Activated T-cell treated with anti-CD3 and anti-CD28 coated beads, Interleukin-2, amount 50 U/mL, for 24 hours (primary cell): Measurements from ENCODE around the gene LRRC55.

Experiments
- DNase-seq: peaks from one replicate; pipeline ENCODE4 v3.0.0-alpha.2; 2020
- H3K27ac Mint-ChIP-seq: 2 replicates; pipeline ENCODE4 v1.8.0; 2020; ENCODE audit warnings: mild to moderate bottlenecking, mixed read lengths
- H3K27me3 Mint-ChIP-seq: 2 replicates; pipeline ENCODE4 v1.8.0; 2020; ENCODE audit warnings: mixed read lengths
- H3K36me3 Mint-ChIP-seq: 2 replicates; pipeline ENCODE4 v1.8.0; 2020; ENCODE audit warnings: low read depth, mixed read lengths
- H3K4me1 Mint-ChIP-seq: 2 replicates; pipeline ENCODE4 v1.8.0; 2020; ENCODE audit warnings: low read depth, mixed read lengths
- H3K4me3 Mint-ChIP-seq: 2 replicates; pipeline ENCODE4 v1.8.0; 2020; ENCODE audit warnings: mild to moderate bottlenecking, moderate library complexity, mixed read lengths
- H3K9me3 Mint-ChIP-seq: 2 replicates; pipeline ENCODE4 v1.8.0; 2020; ENCODE audit warnings: mixed read lengths

The LRRC55 gene

DNA sequence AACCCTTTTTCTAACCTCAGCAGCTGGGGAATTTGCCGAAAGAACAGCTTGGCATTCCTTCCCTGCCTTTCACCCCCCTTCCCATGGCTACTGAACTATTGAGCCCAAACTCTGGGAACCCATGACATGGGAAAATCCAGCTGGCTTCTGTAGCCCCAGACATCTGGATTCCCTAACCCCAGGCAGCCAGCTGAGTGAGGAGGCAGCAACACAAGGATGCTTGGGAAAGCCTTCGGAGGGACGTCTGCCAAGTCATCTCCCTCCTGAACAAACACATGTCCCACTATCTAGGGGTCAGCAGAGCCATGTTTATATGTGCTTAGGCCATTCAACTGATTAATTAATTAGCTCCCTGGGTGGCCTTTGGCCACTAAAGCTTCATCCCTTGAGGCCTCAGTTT is 21.6 kb downstream of the LRRC55 start:
- Mint-ChIP-seq H3K27me3 (peaks cover 23% of the 10 kb centered on the region), H3K4me1 (no peaks in the 10 kb centered on the region), H3K4me3 (no peak overlapping the region), H3K9me3 (no peaks in the 10 kb centered on the region), H3K36me3 (no peaks in the 10 kb centered on the region), H3K27ac (no peak overlapping the region)
- no peak for DNase-seq

DNA sequence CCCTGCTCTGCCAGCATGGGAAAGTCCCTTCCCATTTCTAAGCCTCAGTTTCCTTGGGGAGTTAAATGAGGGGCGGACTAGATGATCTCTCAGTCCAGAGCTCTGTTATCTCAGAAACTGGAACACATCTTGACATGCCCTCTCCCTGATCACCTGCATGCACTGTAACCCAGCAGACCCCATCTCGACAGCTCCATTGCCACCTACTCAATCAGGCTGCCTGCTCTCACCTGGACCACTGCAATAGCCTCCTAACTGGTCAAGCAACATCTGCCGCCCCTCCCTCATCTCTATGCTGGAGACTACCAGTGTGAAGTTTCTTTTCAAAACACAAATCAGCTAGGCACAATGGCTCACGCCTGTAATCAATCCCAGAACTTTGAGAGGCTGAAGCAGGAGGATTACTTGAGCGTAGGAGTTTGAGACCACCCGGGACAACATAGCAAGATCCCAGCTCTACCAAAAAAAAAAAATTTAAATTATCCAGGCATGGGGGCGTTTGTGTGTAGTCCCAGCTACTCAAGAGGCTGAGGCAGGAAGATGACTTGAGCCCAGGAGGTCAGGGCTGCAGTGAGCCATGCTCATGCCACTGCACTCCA is 22.2 kb downstream of the LRRC55 start:
- H3K27ac Mint-ChIP-seq: no peak overlapping the region
- no peak for DNase-seq
- no peaks in the 10 kb centered on the region for H3K9me3 Mint-ChIP-seq
- H3K4me3 Mint-ChIP-seq: no peak overlapping the region
- no peaks in the 10 kb centered on the region for H3K36me3 Mint-ChIP-seq
- H3K4me1 Mint-ChIP-seq: no peaks in the 10 kb centered on the region
- H3K27me3 Mint-ChIP-seq: peaks cover 23% of the 10 kb centered on the region

DNA sequence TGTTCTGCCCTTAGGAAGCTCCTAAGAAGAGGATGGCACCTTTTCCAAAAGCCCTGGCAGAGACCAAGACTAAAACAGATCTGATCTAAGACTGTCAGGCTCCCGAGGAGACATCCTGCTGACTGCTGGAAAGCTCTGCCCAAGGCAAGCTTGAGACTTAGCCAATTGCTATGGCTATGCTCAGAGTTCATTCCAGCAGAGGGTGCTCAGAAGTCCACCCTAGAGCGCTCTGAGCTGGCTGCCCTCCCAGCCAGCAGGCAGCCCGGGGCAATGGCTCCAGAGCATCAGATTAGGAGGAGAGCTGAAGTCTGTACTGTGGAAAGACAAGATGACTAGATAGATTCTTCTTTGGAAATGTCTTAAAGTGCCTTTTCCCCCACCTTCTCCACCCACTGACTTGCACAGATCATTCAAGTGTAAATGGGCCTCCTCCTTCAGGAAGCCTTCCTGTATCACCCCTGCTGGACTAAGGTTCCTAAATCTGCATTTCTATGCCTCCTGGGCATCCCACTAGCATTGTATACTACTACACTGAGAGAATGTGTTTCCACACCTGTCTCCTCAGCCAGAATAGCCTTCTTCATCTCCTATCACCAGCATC is 23.4 kb downstream of the LRRC55 start:
- Mint-ChIP-seq H3K4me1 (no peaks in the 10 kb centered on the region), H3K4me3 (no peak overlapping the region), H3K9me3 (no peaks in the 10 kb centered on the region), H3K27ac (no peak overlapping the region), H3K36me3 (no peaks in the 10 kb centered on the region), H3K27me3 (peaks cover 28% of the 10 kb centered on the region)
- no peak for DNase-seq

DNA sequence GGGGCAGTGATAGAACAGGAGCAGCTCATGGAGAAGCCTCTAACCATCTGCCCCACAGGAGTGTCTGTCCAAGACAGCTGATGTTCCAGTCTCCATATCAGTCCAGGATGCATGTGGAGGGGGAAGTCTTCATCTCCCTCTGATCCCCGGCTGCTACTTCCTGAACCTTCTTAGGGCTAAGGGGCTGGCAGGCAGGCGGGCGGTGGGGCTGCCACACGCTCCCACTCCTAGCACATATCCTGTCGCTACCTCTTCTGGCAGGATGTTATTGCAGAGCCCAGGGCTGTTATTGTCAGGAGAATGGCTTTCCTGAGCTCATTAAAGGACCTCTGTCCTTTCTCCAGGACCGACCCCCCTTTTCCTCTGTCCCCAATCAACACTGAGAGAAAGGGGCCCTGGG is 25.4 kb downstream of the LRRC55 start:
- H3K4me3 Mint-ChIP-seq: no peak overlapping the region
- no peak overlapping the region for H3K27ac Mint-ChIP-seq
- no peaks in the 10 kb centered on the region for H3K36me3 Mint-ChIP-seq
- H3K27me3 Mint-ChIP-seq: peaks cover 28% of the 10 kb centered on the region
- no peaks in the 10 kb centered on the region for H3K4me1 Mint-ChIP-seq
- no peak for DNase-seq
- H3K9me3 Mint-ChIP-seq: no peaks in the 10 kb centered on the region

DNA sequence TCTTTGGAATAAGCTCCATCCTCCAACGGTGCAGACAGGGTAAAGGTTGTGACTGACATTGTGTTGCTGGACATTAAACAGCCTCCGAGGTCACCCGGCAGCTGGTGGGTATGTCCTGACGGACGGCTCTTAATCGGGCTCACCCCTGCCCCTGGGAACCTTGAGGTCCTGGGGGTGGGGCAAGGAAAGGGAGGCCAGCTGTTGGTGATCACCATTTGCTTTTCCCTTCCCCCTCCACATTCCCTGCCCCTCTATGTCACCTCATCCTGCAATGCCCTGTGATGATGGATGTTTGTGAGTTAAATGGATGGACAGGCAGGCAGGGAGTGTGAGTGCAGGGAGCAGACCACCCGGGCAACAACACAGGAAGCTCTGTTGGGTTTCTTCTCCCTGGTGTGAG is 29.0 kb downstream of the LRRC55 start:
- peaks cover 20% of the 10 kb centered on the region for H3K27me3 Mint-ChIP-seq
- H3K9me3 Mint-ChIP-seq: no peaks in the 10 kb centered on the region
- no peak for DNase-seq
- H3K4me3 Mint-ChIP-seq: no peak overlapping the region
- no peaks in the 10 kb centered on the region for H3K36me3 Mint-ChIP-seq
- no peak overlapping the region for H3K27ac Mint-ChIP-seq
- no peaks in the 10 kb centered on the region for H3K4me1 Mint-ChIP-seq

DNA sequence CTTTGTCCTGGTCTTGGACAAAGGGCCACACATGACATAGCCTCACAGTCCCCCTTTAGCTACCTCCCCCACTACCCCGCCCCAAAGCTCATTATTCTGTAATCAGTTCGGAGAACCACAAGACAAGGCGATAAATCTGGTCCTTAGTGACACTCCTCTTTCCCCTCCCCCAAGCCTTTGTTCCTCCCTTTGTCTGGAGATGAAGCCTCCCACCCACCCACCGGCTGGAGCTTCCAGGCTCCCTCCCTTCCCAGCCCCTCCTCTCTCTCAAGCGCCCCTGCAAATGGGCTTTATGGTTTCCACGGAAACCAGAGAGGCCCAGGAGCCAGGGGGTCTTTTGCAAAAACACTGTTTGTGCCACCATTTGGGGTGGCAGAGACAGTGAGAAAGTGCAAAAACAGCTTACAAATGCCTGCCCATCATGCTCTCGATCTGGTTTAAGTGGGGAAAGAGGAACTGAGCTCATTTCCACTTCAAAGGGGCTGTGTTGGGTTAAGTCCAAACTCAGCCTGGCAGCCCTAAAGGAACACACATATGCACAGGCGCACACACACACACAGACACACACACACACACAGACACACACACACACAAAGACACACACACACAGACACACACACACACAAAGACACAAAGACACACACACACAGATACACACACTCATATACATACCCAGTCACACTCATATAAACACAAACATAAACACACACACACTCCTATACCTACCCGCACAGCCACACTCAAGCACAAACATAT is 31.8 kb downstream of the LRRC55 start:
- no peak overlapping the region for H3K27ac Mint-ChIP-seq
- no peaks in the 10 kb centered on the region for H3K9me3 Mint-ChIP-seq
- H3K36me3 Mint-ChIP-seq: no peaks in the 10 kb centered on the region
- H3K27me3 Mint-ChIP-seq: peaks cover 14% of the 10 kb centered on the region
- H3K4me3 Mint-ChIP-seq: no peak overlapping the region
- no peaks in the 10 kb centered on the region for H3K4me1 Mint-ChIP-seq
- DNase-seq: no peak

DNA sequence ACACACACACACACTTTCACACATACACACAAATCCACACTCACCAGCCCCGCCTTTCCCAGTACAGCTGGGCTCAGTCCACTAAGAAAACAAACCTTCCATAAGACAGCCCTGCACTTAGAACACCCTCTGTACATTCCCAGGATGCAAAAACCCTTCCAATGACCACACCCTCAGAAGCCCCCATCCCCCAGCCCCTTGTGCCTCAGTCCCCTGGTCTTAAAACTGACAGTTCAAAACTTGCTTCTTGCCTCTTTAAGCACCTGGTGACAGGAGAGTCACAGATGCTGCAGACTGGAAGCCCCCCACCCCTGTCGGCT is 32.3 kb downstream of the LRRC55 start:
- Mint-ChIP-seq H3K27ac (no peak overlapping the region), H3K27me3 (peaks cover 15% of the 10 kb centered on the region), H3K4me3 (no peak overlapping the region), H3K36me3 (no peaks in the 10 kb centered on the region), H3K4me1 (no peaks in the 10 kb centered on the region), H3K9me3 (no peaks in the 10 kb centered on the region)
- DNase-seq: no peak

DNA sequence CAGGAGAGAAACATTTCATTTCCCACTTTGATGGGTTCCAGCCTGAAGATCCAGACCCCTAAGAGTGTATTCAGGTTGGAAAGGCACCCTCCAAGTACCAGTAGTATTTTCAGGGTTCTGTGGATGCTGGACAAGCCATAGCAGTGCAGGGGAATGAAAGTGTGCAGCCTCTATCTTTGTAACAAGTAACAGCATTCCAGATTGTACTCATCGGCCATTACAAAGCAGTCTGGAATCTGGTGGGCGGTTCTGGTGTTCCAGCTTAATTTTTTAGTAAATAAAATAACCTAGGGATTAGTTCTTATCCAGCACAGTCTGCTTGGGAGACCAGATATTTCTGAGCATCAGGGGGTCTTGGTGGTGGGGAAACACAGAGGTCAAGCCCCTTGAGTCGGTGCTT is 32.7 kb downstream of the LRRC55 start:
- Mint-ChIP-seq H3K36me3 (no peaks in the 10 kb centered on the region), H3K9me3 (no peaks in the 10 kb centered on the region), H3K4me1 (no peaks in the 10 kb centered on the region), H3K27me3 (peaks cover 13% of the 10 kb centered on the region), H3K4me3 (no peak overlapping the region), H3K27ac (no peak overlapping the region)
- no peak for DNase-seq

DNA sequence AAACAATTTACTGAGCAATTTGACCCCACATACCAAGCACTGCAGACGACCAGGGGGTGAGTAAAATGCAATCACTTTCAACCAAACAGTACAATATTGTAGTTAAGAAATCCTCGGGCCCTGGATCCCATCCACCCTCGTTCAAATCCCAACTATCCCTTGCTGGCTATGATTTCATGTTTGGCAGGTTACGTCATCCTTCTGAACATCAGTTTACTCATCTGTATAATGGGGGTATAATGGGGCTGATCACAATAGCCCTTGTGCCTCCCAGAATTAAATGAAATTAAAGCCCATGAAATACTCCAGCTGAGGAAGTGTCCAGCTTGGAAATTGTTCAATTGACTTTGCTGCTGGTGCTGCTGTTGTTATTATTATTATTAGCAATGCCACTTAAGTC is 34.7 kb downstream of the LRRC55 start:
- H3K4me3 Mint-ChIP-seq: no peak overlapping the region
- no peaks in the 10 kb centered on the region for H3K36me3 Mint-ChIP-seq
- no peaks in the 10 kb centered on the region for H3K9me3 Mint-ChIP-seq
- no peak for DNase-seq
- H3K4me1 Mint-ChIP-seq: no peaks in the 10 kb centered on the region
- no peak overlapping the region for H3K27ac Mint-ChIP-seq
- peaks cover 16% of the 10 kb centered on the region for H3K27me3 Mint-ChIP-seq

DNA sequence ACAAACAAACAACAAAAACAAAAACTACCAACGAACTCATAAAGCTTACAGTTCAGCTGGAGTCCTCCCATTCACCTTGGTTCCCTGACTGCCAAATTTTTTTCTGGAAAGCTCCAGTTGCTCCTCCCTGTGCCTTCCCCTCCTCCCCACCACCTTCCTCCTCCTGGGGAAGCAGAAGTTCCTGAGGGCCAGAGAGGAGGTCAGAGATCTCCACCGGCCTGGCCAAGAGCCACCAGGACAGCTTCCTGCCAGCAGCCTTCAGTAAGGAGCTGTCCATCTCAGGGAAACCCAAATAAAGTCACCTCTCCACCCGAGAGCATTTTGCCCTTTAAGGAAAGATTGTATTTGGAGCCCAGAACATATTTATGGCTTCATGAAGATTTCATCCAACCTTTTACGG is 35.3 kb downstream of the LRRC55 start:
- H3K36me3 Mint-ChIP-seq: no peaks in the 10 kb centered on the region
- H3K4me1 Mint-ChIP-seq: no peaks in the 10 kb centered on the region
- H3K27ac Mint-ChIP-seq: no peak overlapping the region
- peaks cover 16% of the 10 kb centered on the region for H3K27me3 Mint-ChIP-seq
- H3K4me3 Mint-ChIP-seq: no peak overlapping the region
- H3K9me3 Mint-ChIP-seq: no peaks in the 10 kb centered on the region
- DNase-seq: no peak

DNA sequence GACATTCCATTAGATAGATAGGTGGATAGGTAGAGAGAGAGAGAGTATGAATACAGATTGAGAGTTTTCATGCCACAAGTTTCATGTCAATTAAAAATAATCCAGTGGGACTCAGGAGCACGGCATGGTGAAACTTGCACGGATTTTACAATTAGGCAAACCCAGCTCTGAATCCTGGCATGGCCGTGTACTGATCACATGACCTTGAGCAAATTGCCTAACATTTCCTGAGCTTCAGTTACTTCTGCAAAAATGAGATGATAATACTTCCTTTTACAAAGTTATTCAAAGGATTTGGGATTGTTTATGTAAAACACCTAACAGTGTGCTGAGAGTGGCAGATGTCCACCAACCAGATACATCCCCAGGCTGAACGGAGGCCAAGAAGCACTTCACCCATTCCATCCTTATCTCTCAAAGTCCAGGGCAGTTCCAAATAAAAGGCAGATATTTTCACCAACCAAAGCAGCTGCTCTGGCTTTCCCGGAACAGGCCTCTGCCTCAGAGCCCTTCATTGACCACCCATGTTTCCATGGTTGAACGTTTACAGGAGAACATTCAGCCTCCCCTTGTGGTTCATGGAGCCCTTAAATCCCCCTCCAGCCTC is 37.4 kb downstream of the LRRC55 start:
- Mint-ChIP-seq H3K9me3 (no peaks in the 10 kb centered on the region), H3K4me3 (no peak overlapping the region)
- no peak for DNase-seq

DNA sequence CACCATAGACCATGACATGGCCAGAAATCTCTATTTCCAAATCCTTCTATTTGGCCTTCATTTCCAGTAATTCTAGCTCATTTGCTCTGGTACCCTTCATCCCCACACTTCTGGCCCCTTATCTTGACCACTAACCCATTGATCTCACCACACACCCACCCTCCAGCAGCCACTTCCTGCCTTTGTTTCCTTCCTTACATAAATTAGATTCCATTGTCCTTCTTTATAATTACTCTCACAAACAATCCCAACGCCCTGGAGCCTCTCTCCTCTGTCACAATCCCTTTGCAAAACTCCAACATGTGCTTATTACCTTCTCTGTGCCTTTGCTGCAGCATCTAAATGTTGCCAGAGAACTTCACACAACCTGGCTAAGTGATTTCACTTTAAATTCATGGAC is 40.5 kb downstream of the LRRC55 start:
- Mint-ChIP-seq H3K4me1 (no peaks in the 10 kb centered on the region), H3K9me3 (no peaks in the 10 kb centered on the region), H3K4me3 (no peak overlapping the region), H3K27ac (no peak overlapping the region), H3K36me3 (no peaks in the 10 kb centered on the region), H3K27me3 (peaks cover 15% of the 10 kb centered on the region)
- DNase-seq: no peak

More for the DNA sequence above, 37.4 kb downstream of the LRRC55 start:
- peaks cover 16% of the 10 kb centered on the region for H3K27me3 Mint-ChIP-seq
- H3K4me1 Mint-ChIP-seq: no peaks in the 10 kb centered on the region
- no peaks in the 10 kb centered on the region for H3K36me3 Mint-ChIP-seq
- no peak overlapping the region for H3K27ac Mint-ChIP-seq

DNA sequence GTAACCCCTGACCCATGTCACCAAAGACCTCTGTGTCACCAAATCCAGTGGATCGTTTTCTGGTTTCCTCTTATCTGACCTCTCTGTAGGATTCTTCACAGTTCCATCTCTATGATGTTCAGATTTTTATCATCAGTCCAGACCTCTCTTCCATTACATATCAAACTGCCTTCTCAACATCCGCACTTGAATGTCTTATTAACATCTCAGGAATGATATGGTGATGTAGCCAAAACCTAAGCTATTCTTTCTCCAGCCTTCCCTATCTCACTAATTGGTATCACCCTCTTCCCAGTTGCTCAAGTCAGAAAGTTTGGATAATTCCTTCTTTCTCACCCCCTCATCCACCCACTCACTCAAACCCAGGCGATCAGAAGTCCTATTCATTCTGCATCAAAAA is 41.8 kb downstream of the LRRC55 start:
- Mint-ChIP-seq H3K4me1 (no peaks in the 10 kb centered on the region), H3K9me3 (no peaks in the 10 kb centered on the region), H3K27ac (no peak overlapping the region), H3K27me3 (peaks cover 13% of the 10 kb centered on the region), H3K4me3 (no peak overlapping the region), H3K36me3 (no peaks in the 10 kb centered on the region)
- DNase-seq: no peak

DNA sequence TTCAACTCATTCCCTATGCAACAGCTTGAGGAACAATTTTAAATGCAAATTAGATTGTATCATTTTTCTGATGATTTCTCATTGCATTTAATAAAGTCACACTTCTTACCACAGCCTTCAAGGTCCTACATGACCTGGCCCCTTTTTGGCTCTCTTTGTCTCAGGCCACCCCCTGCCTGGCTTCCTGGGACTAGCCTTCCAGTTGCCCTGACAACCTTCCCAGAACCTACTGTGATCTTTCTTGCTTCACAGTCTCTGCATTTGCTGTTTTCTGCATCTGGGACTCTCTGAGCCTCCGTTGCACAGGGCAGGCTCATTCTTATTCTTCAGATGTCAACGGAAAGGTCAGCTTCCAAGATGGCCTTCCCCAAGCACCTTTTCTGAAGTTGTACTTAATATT is 42.4 kb downstream of the LRRC55 start:
- no peaks in the 10 kb centered on the region for H3K4me1 Mint-ChIP-seq
- H3K36me3 Mint-ChIP-seq: no peaks in the 10 kb centered on the region
- no peak overlapping the region for H3K4me3 Mint-ChIP-seq
- no peak for DNase-seq
- H3K9me3 Mint-ChIP-seq: no peaks in the 10 kb centered on the region
- H3K27ac Mint-ChIP-seq: no peak overlapping the region
- H3K27me3 Mint-ChIP-seq: peaks cover 11% of the 10 kb centered on the region

DNA sequence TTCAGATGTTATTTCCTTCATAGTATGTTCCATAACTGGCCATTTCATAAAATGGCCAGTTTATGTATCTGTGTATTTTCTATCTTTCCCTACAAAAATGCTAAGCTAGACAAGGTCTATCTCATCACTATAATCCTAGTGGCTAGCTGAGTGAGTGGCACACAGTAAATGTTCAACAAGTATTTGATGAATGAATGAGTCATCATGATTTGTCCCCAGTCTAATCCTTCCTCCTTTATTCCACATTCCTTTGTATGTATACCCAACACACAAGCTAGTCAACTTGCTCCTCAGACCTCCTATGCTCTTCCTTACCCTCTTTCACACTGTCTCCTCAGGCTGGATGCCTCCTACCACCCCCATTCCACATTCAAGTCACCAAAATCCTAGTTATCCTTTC is 42.8 kb downstream of the LRRC55 start:
- H3K36me3 Mint-ChIP-seq: no peaks in the 10 kb centered on the region
- no peaks in the 10 kb centered on the region for H3K9me3 Mint-ChIP-seq
- H3K27me3 Mint-ChIP-seq: peaks cover 11% of the 10 kb centered on the region
- DNase-seq: no peak
- no peaks in the 10 kb centered on the region for H3K4me1 Mint-ChIP-seq
- H3K4me3 Mint-ChIP-seq: no peak overlapping the region
- H3K27ac Mint-ChIP-seq: no peak overlapping the region
